Gastrocnemius medialis (tissue), 4 donors: ENCODE results near the gene CREB1. TPM values are rescaled to one million over a fixed set of nuclear protein-coding genes. Genes with fewer than 3 reads are reported as not detected.

Source experiments
- ATAC-seq, 2 donors: fragments of 150-250 bp; one replicate each; pipeline ENCODE4 v1.9.1; 2016
- DNase-seq, 2 donors: peaks; one replicate each; pipeline ENCODE4 v3.0.0-alpha.2; 2019
- H3K27ac ChIP-seq, 4 donors: fragments of 200-600 bp; sonication (generic); 1 replicate in 1 of 4; 2 replicates in 3 of 4; pipeline ENCODE4 v1.5.1; 2016 to 2018; ENCODE audit warnings: mild to moderate bottlenecking in 2 of 4, moderate library complexity in 1 of 4
- H3K27me3 ChIP-seq, 3 donors: fragments of 200-600 bp; sonication (generic) in 2 of 3; 1 replicate in 1 of 3; 2 replicates in 2 of 3; pipeline versions ENCODE4 v1.5.1 to v1.6.0; 2016 to 2019; ENCODE audit warnings: mild to moderate bottlenecking in 1 of 3, moderate library complexity in 1 of 3
- H3K36me3 ChIP-seq, 2 donors: fragments of 200-600 bp; sonication (generic) in 1 of 2; one replicate each; pipeline ENCODE4 v1.5.1; 2017 to 2018
- H3K4me1 ChIP-seq, 2 donors: fragments of 200-600 bp; sonication (generic) in 1 of 2; one replicate each; pipeline ENCODE4 v1.5.1; 2016 to 2017; ENCODE audit warnings: mild to moderate bottlenecking in 2 of 2
- H3K4me3 ChIP-seq, 4 donors: fragments of 200-600 bp; sonication (generic) in 3 of 4; 1 replicate in 1 of 4; 2 replicates in 3 of 4; pipeline ENCODE4 v1.5.1; 2016 to 2019; ENCODE audit warnings: mild to moderate bottlenecking in 2 of 4
- H3K9me3 ChIP-seq, 3 donors: fragments of 200-600 bp; sonication (generic) in 2 of 3; 1 replicate in 1 of 3; 2 replicates in 2 of 3; pipeline ENCODE4 v1.5.1; 2016 to 2019
- CTCF ChIP-seq, 5 experiments: fragments of 450-650 bp in 3 of 5; fragments of 200-600 bp in 2 of 5; sonication (generic) in 2 of 5; IDR thresholded peaks in 4 of 5; conservative IDR thresholded peaks in 1 of 5; 1 replicate in 4 of 5; 2 replicates in 1 of 5; pipeline ENCODE4 v1.5.1; 2016 to 2019; ENCODE audit warnings: antibody characterized with exemption in 5 of 5, mild to moderate bottlenecking in 3 of 5, moderate library complexity in 3 of 5
- POLR2A ChIP-seq, 2 donors: fragments of 450-650 bp; IDR thresholded peaks; one replicate each; pipeline ENCODE4 v1.6.1; 2017; ENCODE audit warnings: antibody characterized with exemption in 2 of 2, mild to moderate bottlenecking in 2 of 2, moderate library complexity in 2 of 2
- in situ Hi-C, 4 donors: fragments of 200-750 bp; cut with MboI; loops; one replicate each; pipeline versions ENCODE4 v1.15.0 to v1.8.0; 2017; ENCODE audit warnings: low sequenced_read_pairs in 4 of 4
- intact Hi-C: fragments of 100-400 bp; cut with DNase I; formaldehyde crosslinking; loops from one replicate; pipeline ENCODE4 v1.15.1; 2023; ENCODE audit warnings: low total_unique reads
- total RNA-seq, 4 donors: library from RNA; depleted of rRNA; stranded (reverse); fragments of >200 nt; gene quantifications; one replicate each; pipeline versions ENCODE4 v1.1.0 to v1.2.3, GENCODE V29; 2016

CREB1 gene
- total RNA-seq, 4 donors from 2014 or later, result 11.5 to 19.9 (median 19.8) TPM

DNA sequence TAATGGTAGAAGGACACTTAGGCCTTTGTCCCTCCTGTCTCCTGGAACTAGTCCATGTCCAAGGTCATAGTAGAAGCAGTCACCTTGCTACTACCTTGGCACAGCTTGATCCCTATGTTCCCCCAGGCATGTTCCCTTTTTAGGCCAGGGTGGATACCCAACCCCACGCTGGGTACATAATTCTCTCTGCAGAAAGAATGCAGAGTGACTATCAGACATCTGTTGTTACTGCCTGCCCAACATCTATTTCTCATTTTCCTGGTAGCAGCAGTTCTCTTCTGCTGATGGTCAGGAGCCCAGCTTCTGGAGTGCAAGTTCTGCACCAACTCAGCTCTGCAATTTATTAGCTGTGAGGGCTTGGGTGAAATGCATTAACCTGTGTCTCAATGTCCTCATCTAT lies 99.8 kb downstream of the CREB1 start:
- Histone ChIP-seq H3K4me1 (no peaks in the 10 kb centered on the region), H3K4me3 (no peak overlapping the region), H3K27me3 (no peaks in the 10 kb centered on the region), H3K27ac (no peak overlapping the region), H3K9me3 (no peaks in the 10 kb centered on the region), H3K36me3 (no peaks in the 10 kb centered on the region)
- intact Hi-C loops (loop anchor here (5.0 kb wide), 1 partner anchor 398 kb away; the partner anchor contains the start of gene PLEKHM3), in situ Hi-C loops (loop anchor here in 2 of 4 donors (10.0 to 25.0 kb wide), 3 partner anchors 85 to 408 kb away; partner anchors contain the start of genes CCNYL1 (in 1 of the 2) and PLEKHM3 (in 1 of the 2))
- DNase-seq, result no peak
- TF ChIP-seq CTCF (IDR thresholded peaks at IDR 0.05 in 4 of 5, conservative IDR thresholded peaks at IDR 0.05 in 1 of 5) (no peak), POLR2A (IDR thresholded peaks at IDR 0.05) (no peak)
- no peak for ATAC-seq

GRCh38 chr2:207630491-207630890 lies 100.7 kb downstream of the CREB1 start:
- H3K27me3 ChIP-seq, result no peaks in the 10 kb centered on the region
- intact Hi-C loops, result no loop called here
- TF ChIP-seq POLR2A (IDR thresholded peaks at IDR 0.05) (no peak), CTCF (IDR thresholded peaks at IDR 0.05 in 4 of 5, conservative IDR thresholded peaks at IDR 0.05 in 1 of 5) (no peak)
- H3K27ac ChIP-seq, result no peak overlapping the region
- no peaks in the 10 kb centered on the region for H3K9me3 ChIP-seq
- no peaks in the 10 kb centered on the region for H3K36me3 ChIP-seq
- H3K4me3 ChIP-seq, result no peak overlapping the region
- DNase-seq (no peak), ATAC-seq (no peak)
- in situ Hi-C loops, result loop anchor here in 2 of 4 donors (10.0 to 25.0 kb wide), 2 partner anchors 74 to 407 kb away; partner anchors contain the start of gene PLEKHM3 (in 1 of the 2)
- H3K4me1 ChIP-seq, result no peaks in the 10 kb centered on the region

GRCh38 chr2:207632575-207633493 lies 103.1 kb downstream of the CREB1 start:
- intact Hi-C loops, result no loop called here
- DNase-seq, result no peak
- no peaks in the 10 kb centered on the region for H3K4me1 ChIP-seq
- peak in 1 of 2 donors; percentile 69 for ATAC-seq
- H3K27ac ChIP-seq, result no peak overlapping the region
- no peaks in the 10 kb centered on the region for H3K9me3 ChIP-seq
- in situ Hi-C loops, result loop anchor here in 2 of 4 donors (10.0 to 25.0 kb wide), 2 partner anchors 72 to 404 kb away; partner anchors contain the start of gene PLEKHM3 (in 1 of the 2)
- H3K4me3 ChIP-seq, result no peak overlapping the region
- H3K27me3 ChIP-seq, result no peaks in the 10 kb centered on the region
- H3K36me3 ChIP-seq, result no peaks in the 10 kb centered on the region
- TF ChIP-seq POLR2A (IDR thresholded peaks at IDR 0.05), result no peak
- TF ChIP-seq CTCF (IDR thresholded peaks at IDR 0.05 in 4 of 5, conservative IDR thresholded peaks at IDR 0.05 in 1 of 5), result no peak

DNA sequence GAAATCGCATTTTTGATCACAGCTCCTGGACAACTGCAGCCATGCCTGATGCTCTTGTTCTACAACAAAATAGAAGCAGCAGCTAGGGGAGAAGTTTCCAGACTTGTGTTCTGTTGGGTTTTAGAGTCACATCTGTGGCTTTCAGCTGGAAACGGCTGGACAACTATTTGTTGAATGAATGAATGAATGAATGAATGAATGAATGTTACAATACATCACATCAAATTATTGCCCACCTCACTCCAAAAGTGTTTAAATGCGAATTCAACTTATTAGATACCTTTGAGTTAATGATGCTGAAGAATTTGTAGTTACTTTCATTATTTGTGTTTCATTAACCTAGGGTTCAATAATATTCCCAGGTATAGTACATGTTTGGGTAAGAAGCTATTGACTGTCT lies 103.9 kb downstream of the CREB1 start:
- TF ChIP-seq POLR2A (IDR thresholded peaks at IDR 0.05), result no peak
- TF ChIP-seq CTCF (IDR thresholded peaks at IDR 0.05 in 4 of 5, conservative IDR thresholded peaks at IDR 0.05 in 1 of 5), result no peak
- no peak overlapping the region for H3K4me3 ChIP-seq
- no peaks in the 10 kb centered on the region for H3K27me3 ChIP-seq
- no peaks in the 10 kb centered on the region for H3K36me3 ChIP-seq
- H3K4me1 ChIP-seq, result no peaks in the 10 kb centered on the region
- in situ Hi-C loops (loop anchor here in 2 of 4 donors (10.0 to 25.0 kb wide), 2 partner anchors 71 to 404 kb away; partner anchors contain the start of gene PLEKHM3 (in 1 of the 2)), intact Hi-C loops (no loop called here)
- H3K9me3 ChIP-seq, result no peaks in the 10 kb centered on the region
- no peak for ATAC-seq
- DNase-seq, result no peak
- H3K27ac ChIP-seq, result no peak overlapping the region
